GM19324 (cell line): Measurements from ENCODE around the gene HIVEP3.
"Not testable (repeated sequence)": the region's sequence is repeated elsewhere in the genome, so short reads cannot be mapped to it uniquely, and the experiment has no call there.

ENCODE experiments used
- ATAC-seq: cut with Tn5 transposase; IDR thresholded peaks from one replicate; pipeline ENCODE4 v1.9.1; 2021; ENCODE audit warnings: mild to moderate bottlenecking, moderate library complexity; ENCODE audit not compliant: unreplicated experiment, low FRiP score

Gene HIVEP3

GRCh38 chr1:41580021-41580420, 338.7 kb downstream of the HIVEP3 start:
- ATAC-seq = no peak

GRCh38 chr1:41578712-41579335, 339.9 kb downstream of the HIVEP3 start:
- no peak for ATAC-seq

DNA sequence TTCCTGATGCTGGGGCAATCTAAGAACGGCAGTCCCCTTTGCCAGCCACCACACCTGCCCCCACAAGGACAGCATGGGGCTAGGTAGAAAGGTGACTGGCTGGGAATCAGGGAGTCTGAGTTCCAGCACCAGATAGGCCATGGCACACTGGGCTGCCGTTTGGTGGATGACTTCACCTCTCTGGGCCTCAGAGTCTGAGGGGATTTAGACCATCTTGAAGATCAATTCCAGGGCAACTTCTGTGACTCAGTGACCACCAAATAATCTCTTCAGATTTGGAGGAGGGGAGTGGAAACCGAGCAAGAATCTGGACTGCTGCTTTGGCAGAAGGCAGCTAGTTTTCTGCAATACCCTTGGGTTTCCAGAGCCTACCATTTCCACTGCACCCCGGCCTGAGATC, 342.1 kb downstream of the HIVEP3 start:
- no peak for ATAC-seq

GRCh38 chr1:41576206-41576605, 342.5 kb downstream of the HIVEP3 start:
- ATAC-seq = no peak

- ATAC-seq = no peak
Measured at GRCh38 chr1:41574842-41575241, 343.9 kb downstream of the HIVEP3 start.

DNA sequence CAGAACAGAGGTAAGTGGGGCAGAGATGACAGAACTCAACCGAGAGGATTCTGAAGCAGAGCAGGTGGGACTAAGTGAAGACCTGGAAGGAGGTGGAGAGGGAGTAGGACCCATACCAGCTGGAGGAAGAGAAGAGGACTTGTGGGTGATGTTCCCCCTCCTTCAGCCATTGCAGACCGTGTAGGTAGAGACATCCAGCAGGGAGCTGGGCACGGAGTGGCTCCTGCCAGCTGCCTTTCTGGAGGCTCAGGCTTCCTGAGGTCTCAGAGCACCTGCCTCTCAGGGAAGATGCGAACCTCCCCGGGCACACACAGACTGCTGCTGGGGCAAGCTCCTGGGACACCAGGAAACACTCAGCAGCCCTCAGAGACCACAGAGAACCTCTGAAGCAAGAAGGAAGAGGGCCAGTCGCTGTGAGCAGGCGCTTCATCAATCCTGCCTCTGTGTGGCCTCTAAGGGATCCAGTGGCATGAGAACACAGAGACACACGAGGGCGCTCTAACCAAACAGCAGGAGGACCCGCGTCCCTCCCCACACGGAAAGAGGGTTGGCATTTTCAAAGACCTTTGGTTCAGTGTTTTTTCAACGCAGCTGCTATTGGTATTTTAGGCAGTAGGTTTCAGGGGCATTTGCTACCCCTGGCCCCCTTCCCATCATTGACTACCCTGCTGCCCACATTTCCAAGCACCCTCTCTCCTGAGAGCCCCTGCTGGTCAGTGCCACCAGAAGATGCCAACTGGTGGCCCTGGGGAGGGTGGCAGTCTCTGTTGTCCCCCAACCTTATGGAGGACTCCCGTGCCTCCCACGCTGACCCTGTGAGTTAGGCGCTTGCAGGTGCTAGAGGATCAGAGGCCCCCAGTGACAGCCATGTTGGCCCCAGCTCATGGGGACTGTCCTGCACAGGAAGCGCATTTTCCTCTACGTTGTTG, 344.7 kb downstream of the HIVEP3 start:
- no peak for ATAC-seq

- ATAC-seq = no peak
Measured at GRCh38 chr1:41573194-41573593, 345.5 kb downstream of the HIVEP3 start.

DNA sequence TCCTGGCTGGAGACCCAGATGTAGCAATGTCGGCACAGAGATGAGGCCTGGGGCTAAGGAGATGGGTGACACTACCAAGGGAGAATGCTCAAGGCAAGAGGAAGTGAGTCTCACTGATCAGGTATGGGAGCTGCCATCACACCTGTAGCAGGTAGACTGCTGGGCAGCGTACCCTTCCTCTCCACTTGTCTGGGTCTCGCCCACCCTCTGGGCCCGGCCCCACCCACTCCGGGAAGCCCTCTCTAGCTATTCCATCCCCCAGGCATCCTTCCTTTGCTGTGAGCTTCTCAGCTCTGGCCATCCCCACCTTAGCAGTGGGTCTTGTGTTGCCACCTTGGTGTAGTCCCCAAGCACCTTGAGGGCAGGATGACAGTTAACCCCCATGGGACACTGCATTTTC, 346.5 kb downstream of the HIVEP3 start:
- no peak for ATAC-seq

DNA sequence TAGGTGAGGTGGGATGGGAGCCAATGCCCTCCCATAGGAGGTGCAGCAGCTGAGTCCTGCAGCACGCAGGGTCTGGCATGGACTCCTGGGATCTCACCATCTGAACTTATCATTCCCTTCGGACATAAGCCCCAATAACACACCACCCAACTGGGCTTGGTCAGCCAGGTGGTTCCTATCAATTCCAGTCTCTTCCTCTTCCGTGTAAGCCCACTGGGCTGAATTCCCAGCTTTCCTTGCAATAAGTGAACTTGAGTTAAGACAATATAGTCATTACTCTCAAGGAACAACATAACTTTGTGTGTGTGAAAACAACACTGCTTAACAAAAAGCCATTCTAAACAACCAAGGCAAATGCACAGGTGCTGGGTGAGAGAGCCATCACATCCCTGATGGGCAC, 347.7 kb downstream of the HIVEP3 start:
- no peak for ATAC-seq

GRCh38 chr1:41568204-41568603, 350.5 kb downstream of the HIVEP3 start:
- no peak for ATAC-seq

GRCh38 chr1:41566969-41567368, 351.8 kb downstream of the HIVEP3 start:
- ATAC-seq = no peak

DNA sequence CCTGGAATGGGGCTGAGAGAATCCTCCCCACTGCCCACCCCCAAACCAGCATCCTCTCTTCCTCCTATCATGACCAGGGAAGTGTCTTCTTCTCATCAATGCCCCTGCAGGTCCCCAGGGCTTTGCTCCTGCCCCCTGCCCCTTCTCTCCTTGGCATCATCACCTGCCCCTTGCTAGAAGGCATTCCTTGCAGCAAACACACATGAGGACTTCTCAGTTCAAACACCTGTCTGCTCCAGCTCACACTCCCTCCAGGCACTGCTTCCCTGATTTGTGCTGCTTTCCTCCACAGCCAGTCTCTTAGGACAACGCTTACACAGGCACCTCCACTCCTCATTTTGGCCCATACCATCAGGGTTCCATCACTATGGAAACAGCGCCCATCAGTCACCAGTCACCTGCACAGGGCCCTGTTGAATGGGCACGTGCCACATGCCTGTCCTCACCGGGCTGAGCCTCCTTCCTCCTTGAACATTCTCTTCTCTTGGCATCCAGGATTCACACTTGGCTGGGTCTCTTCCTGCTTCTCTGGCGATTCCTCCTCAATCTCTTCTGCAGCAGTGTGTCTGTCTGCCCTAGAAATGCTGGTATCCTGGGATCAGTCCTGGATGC, 352.3 kb downstream of the HIVEP3 start:
- no peak for ATAC-seq

GRCh38 chr1:41564741-41565475, 353.8 kb downstream of the HIVEP3 start:
- ATAC-seq = no peak

- ATAC-seq = no peak
Measured at GRCh38 chr1:41562328-41562727, 356.4 kb downstream of the HIVEP3 start.

GRCh38 chr1:41560931-41561330, 357.8 kb downstream of the HIVEP3 start:
- no peak for ATAC-seq

DNA sequence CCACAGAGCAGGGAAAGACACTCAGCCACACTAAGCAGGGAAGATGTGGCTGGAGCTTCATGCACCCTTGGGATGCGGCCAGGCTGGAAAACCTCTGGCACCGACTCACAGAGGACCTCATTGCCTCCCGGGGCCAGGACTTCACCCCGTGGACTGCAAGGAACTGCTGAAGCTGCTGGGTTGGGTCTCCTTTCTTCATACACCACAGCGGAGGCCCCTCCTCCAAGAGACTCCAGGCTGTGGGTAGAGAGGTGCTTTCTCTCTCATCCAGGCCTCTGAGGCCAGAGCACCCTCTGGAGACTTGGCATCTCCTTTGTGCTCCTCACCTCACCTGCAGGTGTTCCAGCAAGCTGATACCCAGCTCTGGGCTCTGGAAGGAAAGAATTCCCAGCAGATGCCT, 358.2 kb downstream of the HIVEP3 start:
- no peak for ATAC-seq

DNA sequence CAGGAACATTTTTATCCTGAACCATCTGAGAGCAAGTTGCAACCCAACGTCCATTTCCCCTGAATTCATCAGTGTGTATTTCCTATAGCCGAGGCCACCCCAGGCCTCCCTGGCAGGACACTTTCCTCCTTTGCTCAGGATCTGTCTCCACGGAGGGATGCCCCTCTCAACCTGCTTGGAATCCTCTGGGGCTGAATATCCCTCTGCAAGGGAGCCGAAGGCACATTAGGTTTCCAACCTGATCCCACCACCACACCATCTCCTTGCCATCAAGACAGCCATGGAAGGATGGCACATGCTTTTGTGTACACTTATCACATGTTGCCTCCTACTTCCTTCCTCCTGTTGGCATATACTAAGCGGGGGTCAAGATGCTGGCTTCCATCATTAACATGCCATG, 359.4 kb downstream of the HIVEP3 start:
- ATAC-seq = no peak

GRCh38 chr1:41558761-41559171, 360.0 kb downstream of the HIVEP3 start:
- ATAC-seq = no peak

DNA sequence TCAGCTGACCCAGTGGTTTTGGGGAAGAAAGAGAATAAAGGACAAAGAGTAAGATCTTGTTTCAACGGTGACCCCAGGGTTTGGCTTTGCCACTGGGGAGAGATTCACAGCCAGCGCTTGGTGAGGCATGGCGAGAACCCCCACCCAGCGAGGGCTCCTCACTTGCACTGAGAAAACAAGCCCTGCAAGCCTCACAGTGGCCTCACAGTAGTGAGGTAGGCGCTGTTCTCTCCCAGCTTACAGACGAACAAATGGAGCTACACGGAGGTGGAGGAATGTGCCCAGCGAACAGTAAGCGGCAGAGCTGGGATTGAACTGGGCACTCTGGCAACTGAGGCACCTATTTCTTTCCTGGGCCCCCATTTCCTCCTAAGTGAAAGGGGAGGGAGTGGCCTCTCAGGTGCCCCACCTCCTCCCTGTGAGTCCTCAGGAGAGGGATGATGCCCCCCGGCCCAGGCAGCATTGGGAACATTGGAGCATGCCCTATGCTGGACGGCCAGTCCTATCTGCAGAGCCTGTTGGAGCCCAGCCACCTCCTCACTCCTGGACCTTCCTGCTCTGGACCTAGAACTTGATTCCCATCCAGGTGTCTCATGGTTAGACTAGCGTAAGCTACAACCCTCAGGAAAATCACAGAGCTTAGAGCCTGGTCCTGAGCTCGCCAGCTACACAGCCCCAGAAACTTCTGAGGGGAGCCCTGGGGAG, 360.8 kb downstream of the HIVEP3 start:
- ATAC-seq = no peak

GRCh38 chr1:41554746-41555145, 364.0 kb downstream of the HIVEP3 start:
- ATAC-seq = not testable (repeated sequence)
